HG03378 (cell line): ENCODE data around the gene ZBTB20.

Experiments used
- ATAC-seq: cut with Tn5 transposase; IDR thresholded peaks from one replicate; pipeline ENCODE4 v1.9.1; 2021; ENCODE audit warnings: mild to moderate bottlenecking, moderate library complexity; ENCODE audit not compliant: unreplicated experiment

Gene ZBTB20

DNA sequence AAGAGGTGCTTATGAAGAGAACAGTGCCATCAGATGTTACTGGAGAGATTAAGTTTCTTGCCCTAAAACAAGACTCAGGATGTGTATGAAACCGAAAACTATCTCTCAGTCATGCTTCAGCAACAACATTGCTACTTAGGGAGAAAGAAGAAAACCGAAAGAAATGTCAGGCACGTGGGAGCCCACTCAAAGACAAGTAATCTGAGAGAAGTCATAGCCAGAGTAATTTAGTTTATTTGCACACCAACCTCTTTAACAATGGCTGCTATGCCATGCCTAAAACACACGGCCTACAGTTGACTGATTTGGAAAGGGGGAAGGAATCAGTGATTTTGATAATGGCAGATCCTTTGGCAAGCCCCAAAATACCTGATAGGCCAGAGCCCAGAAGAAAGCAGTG is 690.3 kb downstream of the ZBTB20 start:
- peak; percentile 92 for ATAC-seq

DNA sequence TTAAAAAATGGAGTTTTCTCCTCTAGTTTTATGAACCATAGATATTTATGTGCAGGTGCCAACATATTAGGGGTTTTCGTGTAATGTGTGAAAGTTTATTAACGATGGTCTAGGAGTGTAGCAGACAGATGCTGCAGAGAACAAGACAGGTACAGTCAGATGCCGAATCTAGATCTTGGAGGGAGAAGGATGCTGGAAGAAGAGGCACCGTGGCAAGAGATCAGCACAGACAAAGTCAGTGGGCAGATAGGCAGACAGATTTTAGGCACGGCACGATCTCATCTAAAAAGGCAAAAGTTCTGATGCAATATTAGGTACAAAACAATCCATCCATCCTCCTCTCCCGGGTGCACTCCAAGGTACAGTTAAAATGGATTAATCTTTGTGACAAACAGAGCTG is 691.7 kb downstream of the ZBTB20 start:
- ATAC-seq = no peak

- ATAC-seq = no peak
Observed at GRCh38 chr3:114454551-114455251, 692.4 kb downstream of the ZBTB20 start.

DNA sequence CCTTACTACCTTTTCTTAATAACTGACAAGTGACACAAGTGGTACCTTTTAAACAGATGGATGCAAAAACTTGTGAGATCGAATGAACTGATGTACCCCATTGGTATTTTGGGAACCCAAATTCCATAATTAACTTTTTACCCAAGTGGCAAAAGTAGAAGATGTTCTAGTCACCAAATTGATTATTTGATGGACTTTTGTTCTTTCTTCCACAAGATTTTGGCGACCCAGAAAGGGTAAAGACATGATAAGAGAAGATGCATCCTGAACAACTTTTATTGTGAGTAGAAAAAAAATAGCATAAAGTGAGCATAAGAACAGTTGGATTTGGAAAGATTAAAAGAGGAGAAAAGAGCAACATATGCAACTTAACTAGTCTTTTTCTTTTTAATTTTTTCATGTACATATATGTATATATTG is 693.7 kb downstream of the ZBTB20 start:
- no peak for ATAC-seq

- no peak for ATAC-seq
Observed at GRCh38 chr3:114452937-114453336, 694.2 kb downstream of the ZBTB20 start.

DNA sequence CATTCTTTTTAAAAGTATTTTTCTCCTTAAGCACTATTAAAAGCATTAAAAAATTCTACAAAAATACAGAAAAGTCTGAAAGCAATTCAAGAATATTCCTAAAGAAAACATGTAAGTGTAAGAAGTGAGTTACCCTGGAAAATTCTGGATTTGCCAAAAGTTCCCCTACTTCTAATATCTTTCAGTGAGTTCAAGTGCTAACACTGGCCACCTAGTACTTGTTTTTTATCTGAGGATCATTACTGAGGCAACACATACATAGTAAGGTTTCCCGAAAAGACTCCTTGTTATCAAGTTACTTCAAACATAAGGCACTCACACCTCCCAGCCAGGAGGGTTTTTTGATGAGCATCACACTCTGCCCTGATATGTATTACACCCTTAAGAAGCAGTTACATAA is 694.8 kb downstream of the ZBTB20 start:
- no peak for ATAC-seq

GRCh38 chr3:114451561-114452018 is 695.5 kb downstream of the ZBTB20 start:
- ATAC-seq = no peak

GRCh38 chr3:114451051-114451451 is 696.0 kb downstream of the ZBTB20 start:
- no peak for ATAC-seq

DNA sequence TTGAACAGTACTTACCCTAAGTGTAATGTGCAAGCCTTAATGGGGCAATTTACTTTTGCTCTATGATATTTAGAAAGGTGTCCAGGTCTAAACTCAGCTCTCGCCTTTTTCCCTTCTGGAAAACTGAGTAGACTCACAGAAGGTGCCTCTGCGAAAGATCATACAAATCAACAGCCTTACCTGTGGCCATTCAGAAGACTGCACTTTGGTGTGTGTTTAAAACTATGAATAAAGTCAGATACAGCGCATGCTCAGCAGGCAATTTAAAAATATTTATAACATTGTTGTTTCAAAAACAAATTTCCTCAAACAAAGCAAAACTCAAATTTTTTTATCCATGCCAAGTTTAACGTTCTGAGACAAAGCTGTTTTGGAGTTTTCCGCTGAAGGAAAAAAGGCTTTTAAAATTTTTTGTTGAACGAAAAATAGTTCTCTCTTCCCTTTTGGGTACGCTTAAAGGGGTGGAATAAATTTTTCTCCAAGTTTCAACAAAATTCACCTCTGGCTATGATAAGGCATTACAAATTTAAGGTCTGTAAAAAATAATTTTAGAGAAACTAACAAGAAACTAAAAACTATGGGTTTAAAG is 697.0 kb downstream of the ZBTB20 start:
- ATAC-seq = peak; percentile 41

GRCh38 chr3:114449271-114450007 is 697.6 kb downstream of the ZBTB20 start:
- ATAC-seq = peak; percentile 46

DNA sequence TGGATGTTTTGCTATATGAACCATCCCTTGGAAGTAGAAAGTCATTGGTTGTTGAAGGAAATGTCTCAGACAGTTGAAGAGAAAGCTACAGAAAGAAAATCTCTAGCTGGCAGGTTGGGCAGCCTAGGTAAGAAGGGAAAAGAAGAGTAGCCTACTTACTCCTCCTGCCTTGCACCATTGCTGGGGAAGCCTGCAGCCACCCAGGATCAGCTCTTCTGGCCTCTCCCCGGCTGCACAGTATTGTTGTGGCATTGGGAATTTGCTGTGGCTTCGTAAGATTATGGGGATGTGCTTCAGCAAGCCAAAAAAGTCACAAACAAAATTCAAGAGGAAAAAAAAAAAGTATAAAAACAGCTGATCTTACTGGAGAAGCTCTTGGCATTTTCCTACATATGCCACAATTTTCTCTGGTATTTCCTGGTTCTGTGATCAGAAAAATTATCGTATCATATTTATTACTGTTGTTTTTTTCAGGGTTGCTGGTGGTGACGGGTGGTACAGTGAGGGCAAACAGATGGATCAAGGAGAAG is 699.1 kb downstream of the ZBTB20 start:
- ATAC-seq = no peak

GRCh38 chr3:114447545-114447944 is 699.5 kb downstream of the ZBTB20 start:
- ATAC-seq = no peak

- no peak for ATAC-seq
Observed at GRCh38 chr3:114446600-114446999, 700.5 kb downstream of the ZBTB20 start.

- ATAC-seq = no peak
Observed at GRCh38 chr3:114445233-114445632, 701.9 kb downstream of the ZBTB20 start.

DNA sequence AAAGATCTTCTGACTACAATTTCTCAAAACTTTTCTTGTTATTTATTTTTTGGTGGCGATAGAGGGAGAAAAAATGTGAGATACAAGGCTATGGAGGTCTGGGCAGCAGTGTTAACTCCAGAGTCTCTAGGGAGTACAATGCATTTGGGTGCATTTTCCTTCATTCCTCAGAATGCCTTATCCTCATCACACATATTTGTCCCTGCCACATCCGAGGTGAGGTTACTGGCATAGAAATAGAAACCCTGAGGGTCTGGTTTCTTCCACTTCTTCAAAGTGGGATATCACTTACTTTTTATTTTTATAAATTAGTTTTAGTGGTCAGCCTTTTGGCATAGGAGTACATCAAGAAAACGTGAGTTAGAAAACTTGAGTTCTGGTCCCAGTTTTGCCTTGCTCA is 702.9 kb downstream of the ZBTB20 start:
- ATAC-seq = no peak

- ATAC-seq = no peak
Observed at GRCh38 chr3:114442246-114442645, 704.8 kb downstream of the ZBTB20 start.

- no peak for ATAC-seq
Observed at GRCh38 chr3:114441386-114441785, 705.7 kb downstream of the ZBTB20 start.

DNA sequence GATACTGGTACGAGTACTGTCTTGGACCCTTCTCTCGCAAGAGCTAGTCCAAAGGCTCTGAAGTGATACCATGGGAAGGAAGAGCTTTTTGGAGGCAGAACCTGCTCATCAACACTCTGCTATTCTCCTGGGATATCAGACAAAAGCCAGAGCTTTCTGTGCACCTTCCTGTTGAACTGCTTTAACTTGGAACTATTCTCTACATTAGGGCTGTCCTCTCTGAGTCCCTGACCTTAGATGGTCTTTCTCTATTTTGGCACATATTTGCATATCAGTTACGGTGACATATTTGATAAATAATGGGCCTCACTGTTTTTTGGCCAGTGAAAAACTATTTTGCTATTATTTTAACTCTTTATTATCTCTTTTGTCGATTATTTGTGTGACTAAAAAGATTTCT is 706.4 kb downstream of the ZBTB20 start:
- no peak for ATAC-seq

GRCh38 chr3:114439284-114439683 is 707.8 kb downstream of the ZBTB20 start:
- ATAC-seq = no peak

DNA sequence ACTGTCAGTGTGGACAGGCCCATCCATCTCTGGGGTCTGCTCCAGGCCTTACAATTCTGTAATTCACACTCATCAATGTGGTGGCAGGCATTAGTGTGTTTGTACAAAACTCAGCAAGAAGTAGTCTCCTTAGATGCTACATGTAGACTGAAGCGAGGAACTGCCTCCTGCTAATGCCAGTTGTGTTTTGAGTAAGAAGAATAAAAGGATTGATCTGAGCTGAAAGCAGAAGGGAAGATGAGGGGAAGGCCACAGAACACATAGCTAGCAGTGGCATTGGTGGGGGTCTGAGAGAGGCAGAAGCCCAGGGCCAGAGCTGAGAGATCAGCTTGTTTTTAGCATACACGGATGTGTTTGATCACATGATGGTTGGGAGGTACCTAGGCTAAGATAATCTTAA is 709.2 kb downstream of the ZBTB20 start:
- ATAC-seq = no peak

DNA sequence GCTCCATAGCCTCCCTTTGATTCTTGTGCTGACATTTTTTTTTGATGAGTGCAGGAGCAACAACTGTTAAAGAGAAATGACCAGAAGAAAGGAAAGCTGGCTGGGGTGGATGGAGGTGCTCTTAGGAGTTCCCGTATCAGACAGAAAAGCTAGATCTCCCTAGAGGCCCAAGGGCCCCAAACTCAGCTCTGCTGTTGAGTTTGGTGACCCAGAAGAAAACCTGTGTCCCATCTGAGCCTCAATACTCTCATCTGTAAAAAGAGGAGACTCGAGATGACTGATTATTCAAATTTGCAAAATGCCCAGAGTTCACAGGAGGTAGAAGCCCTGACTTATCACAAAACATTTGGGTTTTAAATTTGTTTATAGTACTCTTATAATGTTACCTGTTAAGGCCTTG is 710.9 kb downstream of the ZBTB20 start:
- ATAC-seq = no peak
